ENCODE results near the gene DHCR24. TPM values are rescaled to one million over a fixed set of nuclear protein-coding genes. Genes with fewer than 3 reads are reported as not detected.

Gene DHCR24
- total RNA-seq, 1 donor: 151 TPM

DNA sequence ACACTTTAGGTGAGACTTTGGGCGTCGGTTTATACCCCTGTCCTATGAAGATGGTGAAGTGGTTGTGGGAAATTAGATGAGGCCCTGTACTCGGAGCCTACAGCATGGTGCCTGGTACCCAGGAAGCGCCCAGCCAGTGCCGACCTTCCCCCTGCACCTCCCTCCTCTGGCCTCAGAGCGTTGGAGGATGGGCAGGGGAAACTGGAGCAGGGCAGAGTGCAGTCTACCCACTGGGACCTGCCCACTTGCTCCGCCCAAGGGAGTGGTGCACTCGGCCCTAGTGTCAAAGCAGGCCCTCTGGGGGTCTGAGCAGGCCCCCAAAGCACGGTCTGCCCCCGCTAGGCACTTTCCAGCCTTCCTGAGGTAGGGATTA, 72.9 kb downstream of the DHCR24 start:
- H3K4me1 ChIP-seq (ENCODE audit: insufficient read depth, low read length): peaks cover 4% of the 10 kb centered on the region
- peaks cover 3% of the 10 kb centered on the region for H3K27me3 ChIP-seq (ENCODE audit: insufficient read depth, low read length)
- no peak overlapping the region for H3K27ac ChIP-seq (ENCODE audit: low read depth, low read length)
- no peaks in the 10 kb centered on the region for H3K79me2 ChIP-seq (ENCODE audit: insufficient read depth, low read length)
- H4K20me1 ChIP-seq (ENCODE audit: insufficient read depth, low read length): no peaks in the 10 kb centered on the region
- no peak for DNase-seq (ENCODE audit: insufficient read length, low spot score, missing footprints)
- no peaks in the 10 kb centered on the region for H3K9me3 ChIP-seq (ENCODE audit: low read depth, low read length)
- no peak overlapping the region for H3K4me3 ChIP-seq (ENCODE audit: insufficient read depth, low read length)
- H3K36me3 ChIP-seq (ENCODE audit: insufficient read depth, low read length): no peaks in the 10 kb centered on the region
- H2AFZ ChIP-seq (ENCODE audit: low read length): no peak overlapping the region
- H3K4me2 ChIP-seq (ENCODE audit: insufficient read depth, low read length): no peak overlapping the region
- TF ChIP-seq, protein P1, sequence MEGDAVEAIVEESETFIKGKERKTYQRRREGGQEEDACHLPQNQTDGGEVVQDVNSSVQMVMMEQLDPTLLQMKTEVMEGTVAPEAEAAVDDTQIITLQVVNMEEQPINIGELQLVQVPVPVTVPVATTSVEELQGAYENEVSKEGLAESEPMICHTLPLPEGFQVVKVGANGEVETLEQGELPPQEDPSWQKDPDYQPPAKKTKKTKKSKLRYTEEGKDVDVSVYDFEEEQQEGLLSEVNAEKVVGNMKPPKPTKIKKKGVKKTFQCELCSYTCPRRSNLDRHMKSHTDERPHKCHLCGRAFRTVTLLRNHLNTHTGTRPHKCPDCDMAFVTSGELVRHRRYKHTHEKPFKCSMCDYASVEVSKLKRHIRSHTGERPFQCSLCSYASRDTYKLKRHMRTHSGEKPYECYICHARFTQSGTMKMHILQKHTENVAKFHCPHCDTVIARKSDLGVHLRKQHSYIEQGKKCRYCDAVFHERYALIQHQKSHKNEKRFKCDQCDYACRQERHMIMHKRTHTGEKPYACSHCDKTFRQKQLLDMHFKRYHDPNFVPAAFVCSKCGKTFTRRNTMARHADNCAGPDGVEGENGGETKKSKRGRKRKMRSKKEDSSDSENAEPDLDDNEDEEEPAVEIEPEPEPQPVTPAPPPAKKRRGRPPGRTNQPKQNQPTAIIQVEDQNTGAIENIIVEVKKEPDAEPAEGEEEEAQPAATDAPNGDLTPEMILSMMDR (IDR thresholded peaks at IDR 0.05; ENCODE audit: extremely low read depth, low read depth, low read length): no peak

DNA sequence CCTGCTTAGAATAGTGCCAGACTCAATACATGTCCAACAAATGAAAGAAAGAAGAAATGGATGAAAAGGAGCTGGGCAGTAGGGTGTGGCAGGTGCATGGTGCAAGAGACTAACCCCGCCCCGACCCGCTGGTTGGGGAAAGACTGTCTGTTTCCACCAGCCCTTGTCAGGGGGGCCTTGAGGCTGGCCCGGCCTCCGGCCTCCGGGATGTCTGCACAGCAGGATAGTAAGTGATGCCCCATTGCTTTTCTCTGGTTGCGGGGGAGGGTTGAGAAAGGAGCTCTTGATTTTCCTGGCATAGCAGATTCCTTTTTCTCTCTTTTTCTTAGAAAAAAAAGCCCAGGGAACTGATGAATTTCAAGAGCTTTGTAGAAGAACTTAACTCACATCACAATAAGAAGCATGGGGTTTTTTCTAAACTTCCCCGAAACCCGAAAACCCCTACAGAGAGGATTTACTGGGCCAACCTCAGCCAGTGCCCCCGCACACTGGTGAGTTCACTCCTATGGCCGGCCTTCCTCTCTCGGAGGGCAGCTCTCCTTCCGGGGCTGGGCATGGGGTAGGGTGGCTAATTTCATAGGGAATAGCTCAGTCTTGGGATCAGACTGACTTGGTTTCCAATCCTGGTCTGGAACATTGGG, 73.4 kb downstream of the DHCR24 start:
- H3K79me2 ChIP-seq (ENCODE audit: insufficient read depth, low read length): no peaks in the 10 kb centered on the region
- no peaks in the 10 kb centered on the region for H3K9me3 ChIP-seq (ENCODE audit: low read depth, low read length)
- H3K4me1 ChIP-seq (ENCODE audit: insufficient read depth, low read length): peaks cover 4% of the 10 kb centered on the region
- H3K4me3 ChIP-seq (ENCODE audit: insufficient read depth, low read length): no peak overlapping the region
- TF ChIP-seq, protein P1 (IDR thresholded peaks at IDR 0.05; ENCODE audit: extremely low read depth, low read depth, low read length): no peak
- H3K27ac ChIP-seq (ENCODE audit: low read depth, low read length): no peak overlapping the region
- no peak overlapping the region for H3K4me2 ChIP-seq (ENCODE audit: insufficient read depth, low read length)
- H4K20me1 ChIP-seq (ENCODE audit: insufficient read depth, low read length): no peaks in the 10 kb centered on the region
- H2AFZ ChIP-seq (ENCODE audit: low read length): no peak overlapping the region
- H3K27me3 ChIP-seq (ENCODE audit: insufficient read depth, low read length): peaks cover 3% of the 10 kb centered on the region
- DNase-seq (ENCODE audit: insufficient read length, low spot score, missing footprints): no peak
- no peaks in the 10 kb centered on the region for H3K36me3 ChIP-seq (ENCODE audit: insufficient read depth, low read length)

DNA sequence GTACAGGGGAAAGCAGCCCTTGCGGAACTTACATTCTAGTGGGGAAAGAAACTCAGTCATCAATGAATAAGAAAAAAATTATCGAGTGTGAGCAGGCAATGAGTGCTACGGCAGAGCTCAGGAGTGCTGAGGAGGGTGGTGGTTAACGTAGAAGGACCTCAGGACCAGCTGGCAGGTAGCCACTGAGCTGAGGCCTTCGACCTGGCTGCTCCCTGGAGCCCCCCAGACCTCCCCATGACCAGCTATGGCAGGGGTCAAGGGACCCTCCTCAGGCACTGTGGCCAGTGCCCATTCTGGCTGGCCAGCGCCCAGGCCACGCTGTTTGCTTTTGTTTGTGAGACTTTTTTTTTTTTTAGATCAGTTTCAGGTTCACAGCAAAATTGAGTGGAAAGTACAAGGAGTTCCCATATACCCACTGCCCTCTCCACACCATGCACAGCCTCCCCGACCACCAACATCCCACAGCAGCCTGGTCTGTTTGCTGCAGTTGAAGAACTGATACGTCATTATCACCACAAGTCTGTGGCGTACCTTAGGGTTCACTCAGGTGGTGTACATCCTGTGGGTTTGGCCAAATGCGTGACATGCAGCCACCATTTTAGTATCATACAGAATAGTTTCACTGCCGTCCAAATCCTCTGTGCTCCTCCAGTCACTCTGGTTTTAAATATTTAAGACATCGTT, 74.1 kb downstream of the DHCR24 start:
- Histone ChIP-seq H3K36me3 (ENCODE audit: insufficient read depth, low read length) (no peaks in the 10 kb centered on the region), H3K9me3 (ENCODE audit: low read depth, low read length) (no peaks in the 10 kb centered on the region), H3K27ac (ENCODE audit: low read depth, low read length) (no peak overlapping the region), H2AFZ (ENCODE audit: low read length) (no peak overlapping the region), H3K27me3 (ENCODE audit: insufficient read depth, low read length) (peaks cover 3% of the 10 kb centered on the region), H3K4me2 (ENCODE audit: insufficient read depth, low read length) (no peak overlapping the region), H4K20me1 (ENCODE audit: insufficient read depth, low read length) (no peaks in the 10 kb centered on the region), H3K4me1 (ENCODE audit: insufficient read depth, low read length) (peaks cover 4% of the 10 kb centered on the region), H3K4me3 (ENCODE audit: insufficient read depth, low read length) (no peak overlapping the region), H3K79me2 (ENCODE audit: insufficient read depth, low read length) (no peaks in the 10 kb centered on the region)
- DNase-seq (ENCODE audit: insufficient read length, low spot score, missing footprints): peak; percentile 54
- TF ChIP-seq, protein P1 (IDR thresholded peaks at IDR 0.05; ENCODE audit: extremely low read depth, low read depth, low read length): no peak
